Measurements from ENCODE around the gene BANP.

The BANP gene

GRCh38 chr16:88056212-88056611 is 105.0 kb downstream of the BANP start:
- DNase-seq = no peak

- no peak for DNase-seq
These were observed 106.4 kb downstream of the BANP start for GRCh38 chr16:88057656-88058055.

GRCh38 chr16:88058136-88058535 is 106.9 kb downstream of the BANP start:
- no peak for DNase-seq

DNA sequence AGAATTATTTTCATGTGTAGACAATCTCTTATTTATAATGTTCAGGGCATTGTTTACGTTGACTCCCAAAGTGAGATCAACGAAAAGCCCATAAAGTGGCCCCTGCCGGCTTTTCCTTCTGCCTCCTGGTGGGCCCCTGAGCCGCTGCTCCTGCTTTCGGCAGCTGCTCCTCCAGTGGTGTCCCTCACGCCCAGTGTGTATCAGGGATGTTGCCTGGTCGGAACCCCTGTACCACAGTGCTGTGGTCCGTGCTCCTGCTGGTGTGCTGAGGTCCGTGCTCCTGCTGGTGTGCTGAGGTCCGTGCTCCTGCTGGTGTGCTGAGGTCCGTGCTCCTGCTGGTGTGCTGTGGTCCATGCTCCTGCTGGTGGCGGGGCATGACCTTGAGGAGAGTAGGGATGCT is 107.6 kb downstream of the BANP start:
- DNase-seq = no peak

GRCh38 chr16:88059701-88060386 is 108.6 kb downstream of the BANP start:
- DNase-seq = no peak

- DNase-seq = no peak
These were observed 109.4 kb downstream of the BANP start for GRCh38 chr16:88060524-88061219.

DNA sequence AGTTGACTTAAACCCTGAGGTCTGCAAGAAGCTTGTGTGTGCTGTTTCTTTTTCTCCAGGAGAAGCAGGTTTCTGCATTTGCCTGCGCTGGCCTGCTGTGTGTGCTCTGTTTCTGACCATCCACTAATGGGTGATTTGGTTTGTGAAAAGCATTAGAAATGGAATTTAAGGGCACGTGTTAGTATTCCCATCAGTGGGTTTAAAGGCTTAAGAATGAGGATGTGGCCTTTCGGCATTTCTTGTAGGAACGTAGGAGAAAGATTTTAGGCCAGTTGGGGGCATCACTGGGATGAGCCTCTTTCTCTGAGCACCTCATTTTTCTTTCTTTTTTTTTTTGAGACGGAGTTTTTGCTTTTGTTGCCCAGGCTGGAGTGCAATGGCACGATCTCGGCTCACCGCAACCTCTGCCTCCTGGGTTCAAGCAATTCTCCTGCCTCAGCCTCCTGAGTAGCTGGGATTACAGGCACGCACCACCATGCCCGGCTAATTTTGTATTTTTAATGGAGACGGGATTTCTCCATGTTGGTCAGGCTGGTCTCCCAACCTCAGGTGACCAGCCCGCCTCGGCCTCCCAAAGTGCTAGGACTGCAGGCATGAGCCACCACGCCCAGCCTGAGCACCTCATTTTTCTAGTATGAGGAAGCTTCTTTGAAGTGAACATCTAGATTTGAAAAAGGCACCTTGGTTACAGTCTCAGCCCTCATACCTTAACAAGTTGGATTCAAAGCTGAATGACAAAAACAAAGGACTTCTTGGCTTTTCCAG is 110.3 kb downstream of the BANP start:
- DNase-seq = no peak

GRCh38 chr16:88062341-88063210 is 111.3 kb downstream of the BANP start:
- no peak for DNase-seq

- DNase-seq = no peak
These were observed 112.1 kb downstream of the BANP start for GRCh38 chr16:88063211-88063773.

DNA sequence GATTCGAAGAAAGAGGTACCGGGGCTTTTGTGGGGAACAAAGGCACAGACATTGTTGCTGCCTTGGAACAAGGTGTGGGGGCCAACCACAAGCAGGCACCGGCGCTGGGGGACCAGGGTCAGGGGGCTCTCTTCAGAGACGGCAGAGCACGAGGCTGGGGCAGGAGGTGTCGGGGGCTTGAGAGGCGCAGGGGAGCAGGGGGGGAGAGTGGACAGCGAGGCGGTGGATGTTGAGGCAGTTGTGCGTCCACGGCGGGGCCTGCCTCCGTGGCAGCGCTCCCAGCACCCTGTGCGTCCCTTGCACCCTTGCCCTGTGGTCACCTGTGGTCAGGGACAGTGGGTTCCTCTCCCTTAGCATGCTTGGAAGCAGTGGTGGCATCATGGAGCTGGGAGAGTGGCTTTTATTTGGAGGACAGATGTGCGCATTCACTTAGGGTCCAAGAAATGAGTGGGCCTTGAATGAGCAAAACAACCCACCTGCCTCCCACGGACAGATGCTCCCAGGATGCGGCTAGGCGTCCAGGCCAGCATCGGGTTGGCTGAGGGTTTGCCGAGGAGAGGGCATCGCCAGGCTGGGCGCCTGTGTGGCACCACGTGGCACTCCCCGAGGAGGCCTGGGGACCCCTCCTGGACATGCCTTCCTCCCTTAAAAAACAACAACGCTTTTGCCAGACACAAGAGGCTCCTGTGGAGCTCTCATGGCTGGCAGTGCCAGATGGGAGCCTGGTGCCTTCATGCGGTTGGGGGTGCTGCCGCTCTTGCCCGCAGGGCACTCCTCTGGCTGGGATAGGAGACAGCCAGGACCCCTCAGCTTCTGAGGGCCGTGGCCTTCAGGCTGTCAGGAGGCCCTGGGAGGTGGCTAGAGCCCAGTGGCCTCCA is 113.0 kb downstream of the BANP start:
- DNase-seq = no peak

DNA sequence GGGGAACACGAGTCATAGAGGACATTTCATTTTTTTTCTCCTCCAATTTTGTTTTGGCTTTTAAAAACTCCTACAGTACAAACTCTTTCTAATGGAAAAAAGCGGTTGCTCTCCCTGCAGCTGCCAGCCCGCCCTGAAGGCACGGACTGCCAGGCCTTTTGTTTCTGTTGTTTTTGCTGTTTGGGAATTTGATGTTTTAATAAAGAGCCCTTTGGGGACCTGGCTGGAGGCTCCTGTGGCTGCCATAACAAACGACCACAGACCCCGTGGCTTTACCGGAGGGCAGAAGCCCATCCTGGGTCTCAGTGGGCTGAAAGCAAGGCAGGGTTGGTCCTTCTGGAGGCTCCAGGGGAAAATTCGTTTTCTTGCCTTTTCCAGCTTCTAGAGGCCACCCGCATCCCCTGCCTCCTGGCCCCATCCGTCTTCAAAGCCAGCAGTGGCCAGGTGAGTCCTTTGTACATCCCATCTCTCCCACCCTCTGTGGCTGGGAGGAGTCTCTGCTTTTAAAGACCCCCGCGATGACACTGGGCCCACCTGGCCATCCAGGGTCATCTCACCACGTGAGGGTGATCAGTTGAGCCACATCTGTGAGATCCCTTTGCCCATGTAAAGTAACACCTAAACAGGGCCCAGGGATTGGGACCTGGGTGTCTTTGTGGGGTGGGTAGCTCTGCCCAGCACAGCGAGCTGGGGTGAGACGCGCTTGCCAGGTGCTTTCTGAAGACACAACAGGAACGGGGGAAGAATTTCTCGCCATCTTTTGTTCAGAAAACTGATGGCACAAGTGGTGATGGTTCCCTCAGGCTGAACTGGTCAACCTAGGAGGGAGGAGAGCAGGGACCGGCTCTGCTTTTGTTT is 113.9 kb downstream of the BANP start:
- DNase-seq = no peak

GRCh38 chr16:88065747-88066142 is 114.5 kb downstream of the BANP start:
- no peak for DNase-seq

GRCh38 chr16:88066234-88066633 is 115.0 kb downstream of the BANP start:
- no peak for DNase-seq

GRCh38 chr16:88066680-88067529 is 115.7 kb downstream of the BANP start:
- no peak for DNase-seq

DNA sequence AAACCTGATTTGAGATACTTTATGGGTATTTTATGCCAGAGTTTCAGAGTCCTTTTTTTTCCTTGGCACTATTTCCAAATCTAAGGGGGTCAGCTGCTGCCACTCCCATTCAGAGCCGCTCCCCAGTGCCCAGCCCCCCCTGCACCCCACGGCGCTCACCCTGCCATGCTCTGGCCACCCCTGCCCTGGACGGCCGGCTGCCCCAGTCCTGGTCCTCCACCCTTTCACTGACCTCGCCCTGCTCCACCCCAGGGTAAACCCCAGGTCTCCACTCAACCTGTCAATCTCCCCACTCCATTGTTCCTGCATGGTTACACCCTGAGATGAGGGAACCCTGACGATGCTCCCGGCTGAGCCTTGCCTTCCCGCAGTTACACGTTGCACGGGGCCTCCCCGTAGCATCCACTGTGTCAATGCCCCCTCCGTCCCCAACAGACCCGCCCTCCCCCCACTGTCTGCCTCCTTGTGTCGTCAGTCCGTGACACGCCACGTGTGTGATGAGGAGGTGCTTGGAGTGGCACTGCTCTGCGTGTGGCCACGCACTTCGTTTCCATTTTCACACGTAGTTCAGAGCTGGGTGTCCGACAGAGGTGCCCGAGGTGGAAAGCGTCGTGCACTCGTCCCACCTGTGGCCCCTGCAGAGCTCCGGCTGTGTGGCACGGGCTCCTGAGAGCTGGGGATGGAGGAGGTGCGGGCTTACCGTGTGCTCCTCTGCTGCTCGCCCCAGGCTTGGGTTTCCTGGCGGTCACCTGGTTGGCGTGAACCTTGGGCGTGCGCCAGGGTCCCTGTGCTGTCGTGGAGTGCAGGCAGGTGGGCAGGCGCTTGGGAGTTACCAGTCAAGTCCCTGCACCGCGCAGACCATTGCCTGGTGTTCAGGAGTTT is 116.5 kb downstream of the BANP start:
- no peak for DNase-seq

DNA sequence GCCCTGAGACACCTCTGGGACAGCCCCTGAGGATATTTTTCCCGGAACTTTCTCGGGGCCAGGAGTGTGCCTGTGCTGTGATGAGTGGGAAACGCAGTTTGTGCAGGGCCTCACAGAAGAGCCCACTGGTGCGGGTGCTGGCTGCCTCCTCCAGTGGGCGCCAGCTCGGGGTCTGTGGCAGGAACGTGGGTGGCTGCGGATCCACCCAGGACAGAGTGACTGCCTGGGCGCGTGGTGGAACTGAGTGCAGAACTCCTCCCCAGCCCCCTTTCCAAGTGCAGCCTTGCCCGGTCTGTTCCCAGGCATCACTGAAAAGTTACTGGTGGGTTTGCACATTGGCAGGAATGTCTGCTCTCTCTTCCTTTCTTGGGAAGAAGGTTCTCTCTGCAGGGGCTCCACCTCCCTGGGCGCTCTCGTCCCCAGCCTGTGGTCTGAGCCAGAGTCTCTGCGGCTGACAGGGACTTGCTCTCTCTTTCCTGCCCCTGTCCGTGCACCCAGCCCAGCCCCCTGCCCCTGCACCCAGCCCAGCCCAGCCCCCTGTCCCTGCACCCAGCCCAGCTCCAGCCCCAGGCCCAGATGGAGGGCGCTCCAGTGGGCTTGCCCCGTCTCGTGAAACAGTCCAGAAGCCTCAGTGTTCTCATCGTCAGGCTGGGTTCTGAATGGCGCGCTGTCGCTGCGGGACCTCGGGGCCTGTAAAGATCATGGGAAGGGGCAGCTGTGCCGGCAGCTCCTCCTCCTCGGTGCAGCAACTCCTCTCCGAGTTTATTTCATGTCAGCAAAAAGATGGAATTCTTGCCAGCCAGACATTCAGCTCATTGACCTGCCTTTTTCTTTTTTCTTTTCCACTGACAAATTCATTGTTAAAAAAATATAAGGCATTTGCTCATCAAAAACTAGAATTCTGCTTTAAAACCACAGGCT is 117.5 kb downstream of the BANP start:
- DNase-seq = no peak

- peak; percentile 4 for DNase-seq
These were observed 118.3 kb downstream of the BANP start for GRCh38 chr16:88069397-88070168.
